GM21619 (cell line): ENCODE data around the gene HMCN2.

Source experiments
- ATAC-seq: cut with Tn5 transposase; IDR thresholded peaks from one replicate; pipeline ENCODE4 v1.9.1; 2021; ENCODE audit not compliant: unreplicated experiment

HMCN2 gene

GRCh38 chr9:130407916-130408663 lies 142.5 kb downstream of the HMCN2 start:
- no peak for ATAC-seq

GRCh38 chr9:130408669-130409068 lies 143.1 kb downstream of the HMCN2 start:
- no peak for ATAC-seq

GRCh38 chr9:130409246-130409645 lies 143.7 kb downstream of the HMCN2 start:
- ATAC-seq, result no peak

GRCh38 chr9:130410443-130410842 lies 144.9 kb downstream of the HMCN2 start:
- ATAC-seq, result no peak

GRCh38 chr9:130411566-130411915 lies 146.0 kb downstream of the HMCN2 start:
- no peak for ATAC-seq

GRCh38 chr9:130414081-130414731 lies 148.6 kb downstream of the HMCN2 start:
- ATAC-seq, result no peak

GRCh38 chr9:130414910-130415746 lies 149.6 kb downstream of the HMCN2 start:
- ATAC-seq, result no peak

- ATAC-seq, result no peak
Measured at GRCh38 chr9:130417602-130418001, 152.0 kb downstream of the HMCN2 start.

- ATAC-seq, result no peak
Measured at GRCh38 chr9:130418776-130419175, 153.2 kb downstream of the HMCN2 start.

- no peak for ATAC-seq
Measured at GRCh38 chr9:130419521-130420035, 154.0 kb downstream of the HMCN2 start.

GRCh38 chr9:130421154-130421801 lies 155.7 kb downstream of the HMCN2 start:
- no peak for ATAC-seq

- no peak for ATAC-seq
Measured at GRCh38 chr9:130421802-130422276, 156.3 kb downstream of the HMCN2 start.

- ATAC-seq, result no peak
Measured at GRCh38 chr9:130422546-130422945, 157.0 kb downstream of the HMCN2 start.

GRCh38 chr9:130423272-130423671 lies 157.7 kb downstream of the HMCN2 start:
- ATAC-seq, result no peak

GRCh38 chr9:130424595-130425454 lies 159.3 kb downstream of the HMCN2 start:
- no peak for ATAC-seq

- no peak for ATAC-seq
Measured at GRCh38 chr9:130425741-130426466, 160.3 kb downstream of the HMCN2 start.

- no peak for ATAC-seq
Measured at GRCh38 chr9:130426467-130426773, 160.9 kb downstream of the HMCN2 start.

- ATAC-seq, result no peak
Measured at GRCh38 chr9:130426883-130427282, 161.3 kb downstream of the HMCN2 start.

GRCh38 chr9:130427326-130427725 lies 161.8 kb downstream of the HMCN2 start:
- no peak for ATAC-seq
